Measurements from ENCODE around the gene SMCO4. TPM values are rescaled to one million over a fixed set of nuclear protein-coding genes. Genes with fewer than 3 reads are reported as not detected.

Gene SMCO4, protein sequence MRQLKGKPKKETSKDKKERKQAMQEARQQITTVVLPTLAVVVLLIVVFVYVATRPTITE
- total RNA-seq, result 10 to 100 TPM; 21.9 to 24.0 TPM

DNA sequence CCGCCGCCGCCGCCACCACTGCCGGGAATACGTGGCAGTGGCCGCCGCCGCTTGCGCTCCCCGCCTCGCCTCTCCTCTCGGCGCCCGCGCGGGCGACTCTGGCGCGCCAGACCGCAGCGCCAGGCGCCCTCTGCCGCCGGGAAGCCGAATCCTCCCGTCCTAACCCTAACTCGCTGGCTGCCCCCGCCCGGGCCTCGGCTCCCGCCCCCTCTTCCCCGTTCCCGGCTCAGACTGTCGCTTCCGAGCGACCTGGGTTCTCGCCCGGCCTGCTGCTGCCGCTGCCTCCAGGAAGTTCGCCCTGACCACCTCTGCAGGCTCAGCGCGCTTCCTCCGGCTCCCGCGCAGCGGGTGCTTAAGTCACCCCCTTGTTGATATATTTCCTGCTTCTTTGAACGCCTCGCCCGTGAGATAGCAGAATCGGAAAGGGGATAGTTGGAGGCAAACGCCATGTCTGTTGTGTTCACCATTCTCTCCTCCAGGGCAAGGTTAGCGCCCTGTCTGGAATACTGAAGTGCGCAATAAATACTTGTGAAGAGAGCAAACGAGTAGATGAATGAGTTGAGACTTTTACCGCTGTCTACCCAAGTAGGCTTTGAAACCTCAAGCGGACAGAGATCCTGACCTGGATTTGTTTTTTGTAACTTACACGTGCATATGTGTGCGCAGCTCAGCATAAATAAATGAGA is at the start of gene SMCO4:
TSS of gene SMCO4 (minus strand) at position 100 of the 686 bp plus-strand sequence. CDS start 64,202 bp downstream, outside the sequence.

Other genes starting within 250 kb of the SMCO4 start
- not detected for gene DEUP1, start 212.6 kb downstream of the SMCO4 start, total RNA-seq
- 10 to 100 TPM; 19.6 to 20.7 TPM for gene CEP295, start 118.3 kb upstream of the SMCO4 start, total RNA-seq
- 100 to 1,000 TPM; 144 to 161 TPM for gene TAF1D, start 198.1 kb upstream of the SMCO4 start, total RNA-seq
- 10 to 100 TPM; 20.6 to 22.2 TPM for gene C11orf54, start 198.3 kb upstream of the SMCO4 start, total RNA-seq
- gene MED17, start 240.9 kb upstream of the SMCO4 start, total RNA-seq, result 10 to 100 TPM; 32.1 to 36.4 TPM

Measured in activated naive CD4-positive, alpha-beta T cell treated with anti-CD3 and anti-CD28 coated beads, Interleukin-2, amount 10 ng/mL, durations not matched to agents 5 hours and 36 hours (primary cell).